ENCODE results near the gene TMPRSS11A. TPM values are rescaled to one million over a fixed set of nuclear protein-coding genes. Genes with fewer than 3 reads are reported as not detected.

Gene TMPRSS11A
- total and polyA plus RNA-seq, 2 of the 13 experiments (the other 11 are each of a cell fraction or from before 2014, with no cell fraction given) = not detected

DNA sequence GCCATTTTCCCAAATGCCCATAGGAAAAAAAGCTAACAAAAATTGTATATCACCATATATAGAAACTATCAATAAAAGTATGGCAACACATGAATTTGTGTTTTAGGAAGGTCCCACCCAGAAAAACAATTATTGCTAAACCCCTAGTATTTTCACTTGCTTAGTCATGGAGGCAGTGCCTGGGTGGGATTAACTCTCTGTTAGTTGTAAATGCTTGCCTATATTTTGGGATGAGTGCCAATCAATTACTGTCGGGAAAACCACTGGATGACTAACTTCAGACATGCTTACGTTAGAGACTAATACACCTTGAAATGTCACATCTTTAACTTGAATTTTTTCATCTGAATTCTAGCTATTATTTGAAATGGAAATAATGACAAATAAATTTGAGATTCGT, 33.9 kb downstream of the TMPRSS11A start:
- no TSS peak for BruUV-seq (replicated peaks)

DNA sequence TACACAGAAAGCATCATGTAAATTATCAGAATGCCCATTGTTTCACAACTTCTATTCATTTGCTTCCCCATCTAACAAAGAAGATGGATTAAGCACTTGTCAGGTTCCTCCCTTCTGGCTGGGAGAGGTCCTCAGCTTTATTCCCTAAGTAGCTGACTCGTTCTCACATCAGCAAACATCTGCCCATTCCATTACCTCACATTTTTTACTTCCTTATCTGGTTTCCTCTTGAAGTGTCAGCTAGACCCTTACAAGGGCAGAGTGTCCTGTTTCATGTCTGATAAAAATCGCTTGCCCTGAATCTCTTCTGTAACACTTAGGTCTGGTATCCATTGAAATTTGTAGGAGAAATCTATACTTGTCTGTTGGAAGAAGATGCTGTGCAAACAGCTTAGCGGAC, 34.7 kb downstream of the TMPRSS11A start:
- H3K4me1 ChIP-seq (ENCODE audit: insufficient read depth, low read length) = no peaks in the 10 kb centered on the region
- H3K4me3 ChIP-seq (replicated peaks in 1 of 3; ENCODE audit: insufficient read depth in 1 of 3, low read depth in 2 of 3, low read length in 3 of 3) = no peak overlapping the region
- ChIA-PET CTCF (ENCODE audit: low intra/inter-chr PET ratio, low total read pairs) (no interaction called here), POLR2A (no interaction called here)
- DNase-seq (ENCODE audit: low spot score) (no peak), FAIRE-seq (no peak), ATAC-seq (no peak)
- H4K20me1 ChIP-seq (ENCODE audit: insufficient read depth, low read length) = no peaks in the 10 kb centered on the region
- H2AFZ ChIP-seq (ENCODE audit: low read length) = no peak overlapping the region
- BruUV-seq (replicated peaks) = no TSS peak
- WGBS (ENCODE audit: low lambda C conversion rate) = 10% methylated on average over 3 of the region's 3 CpGs
- no peak overlapping the region for H3K27ac ChIP-seq (ENCODE audit: extremely low read length, insufficient read depth, low read length)
- in situ Hi-C loops (cut with HindIII; ENCODE audit: extremely low pct_ligation_motif_present, low pct_unique_long_range_greater_than_20kb) = no loop called here
- H3K36me3 ChIP-seq (replicated peaks in 1 of 2; ENCODE audit: control insufficient read depth in 1 of 2, insufficient read depth in 2 of 2, low read length in 2 of 2) = no peaks in the 10 kb centered on the region
- H3K9ac ChIP-seq (ENCODE audit: insufficient read depth, low read depth, low read length) = no peak overlapping the region
- H3K79me2 ChIP-seq (ENCODE audit: insufficient read depth, low read length) = no peaks in the 10 kb centered on the region
- no peaks in the 10 kb centered on the region; a peak in 1 of 5 replicates for H3K27me3 ChIP-seq (ENCODE audit: control insufficient read depth in 1 of 2, insufficient read depth in 2 of 2, low read length in 2 of 2)
- no peak overlapping the region for H3K4me2 ChIP-seq (ENCODE audit: low read depth, low read length)
- H3K9me3 ChIP-seq (ENCODE audit: low read length) = no peaks in the 10 kb centered on the region
- intact Hi-C loops (cut with micrococcal nuclease; ENCODE audit: unreplicated experiment) = no loop called here
- TF ChIP-seq ZNF207 (IDR thresholded peaks at IDR 0.05; ENCODE audit: borderline replicate concordance) (no peak), RELA (CRISPR knock-in tag; IDR thresholded peaks at IDR 0.05) (no peak), ZFP1 (CRISPR knock-in tag; IDR thresholded peaks at IDR 0.05) (no peak), KDM3A (CRISPR knock-in tag; IDR thresholded peaks at IDR 0.05; ENCODE audit: low read depth) (no peak), ZNF136 (CRISPR knock-in tag; IDR thresholded peaks at IDR 0.05; ENCODE audit: low read depth) (no peak), PPARG (CRISPR knock-in tag; conservative IDR thresholded peaks at IDR 0.05) (no peak), SMC3 (IDR thresholded peaks at IDR 0.05; ENCODE audit: low read length) (no peak), ZNF772 (CRISPR knock-in tag; IDR thresholded peaks at IDR 0.05) (no peak), HMG20A (CRISPR knock-in tag; IDR thresholded peaks at IDR 0.05; ENCODE audit: borderline replicate concordance) (no peak), TAF15 (IDR thresholded peaks at IDR 0.05; ENCODE audit: low read depth, low read length, poor library complexity, severe bottlenecking) (no peak), NR2F6 (IDR thresholded peaks at IDR 0.05) (no peak), NR2F6 (CRISPR knock-in tag; IDR thresholded peaks at IDR 0.05) (no peak), ZNF230 (CRISPR knock-in tag; IDR thresholded peaks at IDR 0.05) (no peak)
- TF ChIP-seq, protein P1, sequence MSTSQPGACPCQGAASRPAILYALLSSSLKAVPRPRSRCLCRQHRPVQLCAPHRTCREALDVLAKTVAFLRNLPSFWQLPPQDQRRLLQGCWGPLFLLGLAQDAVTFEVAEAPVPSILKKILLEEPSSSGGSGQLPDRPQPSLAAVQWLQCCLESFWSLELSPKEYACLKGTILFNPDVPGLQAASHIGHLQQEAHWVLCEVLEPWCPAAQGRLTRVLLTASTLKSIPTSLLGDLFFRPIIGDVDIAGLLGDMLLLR (CRISPR knock-in tag; IDR thresholded peaks at IDR 0.05) = no peak
- TF ChIP-seq, protein P2, sequence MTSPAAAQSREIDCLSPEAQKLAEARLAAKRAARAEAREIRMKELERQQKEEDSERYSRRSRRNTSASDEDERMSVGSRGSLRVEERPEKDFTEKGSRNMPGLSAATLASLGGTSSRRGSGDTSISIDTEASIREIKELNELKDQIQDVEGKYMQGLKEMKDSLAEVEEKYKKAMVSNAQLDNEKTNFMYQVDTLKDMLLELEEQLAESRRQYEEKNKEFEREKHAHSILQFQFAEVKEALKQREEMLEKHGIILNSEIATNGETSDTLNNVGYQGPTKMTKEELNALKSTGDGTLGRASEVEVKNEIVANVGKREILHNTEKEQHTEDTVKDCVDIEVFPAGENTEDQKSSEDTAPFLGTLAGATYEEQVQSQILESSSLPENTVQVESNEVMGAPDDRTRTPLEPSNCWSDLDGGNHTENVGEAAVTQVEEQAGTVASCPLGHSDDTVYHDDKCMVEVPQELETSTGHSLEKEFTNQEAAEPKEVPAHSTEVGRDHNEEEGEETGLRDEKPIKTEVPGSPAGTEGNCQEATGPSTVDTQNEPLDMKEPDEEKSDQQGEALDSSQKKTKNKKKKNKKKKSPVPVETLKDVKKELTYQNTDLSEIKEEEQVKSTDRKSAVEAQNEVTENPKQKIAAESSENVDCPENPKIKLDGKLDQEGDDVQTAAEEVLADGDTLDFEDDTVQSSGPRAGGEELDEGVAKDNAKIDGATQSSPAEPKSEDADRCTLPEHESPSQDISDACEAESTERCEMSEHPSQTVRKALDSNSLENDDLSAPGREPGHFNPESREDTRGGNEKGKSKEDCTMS (CRISPR knock-in tag; conservative IDR thresholded peaks at IDR 0.05) = no peak
- TF ChIP-seq, protein P3, sequence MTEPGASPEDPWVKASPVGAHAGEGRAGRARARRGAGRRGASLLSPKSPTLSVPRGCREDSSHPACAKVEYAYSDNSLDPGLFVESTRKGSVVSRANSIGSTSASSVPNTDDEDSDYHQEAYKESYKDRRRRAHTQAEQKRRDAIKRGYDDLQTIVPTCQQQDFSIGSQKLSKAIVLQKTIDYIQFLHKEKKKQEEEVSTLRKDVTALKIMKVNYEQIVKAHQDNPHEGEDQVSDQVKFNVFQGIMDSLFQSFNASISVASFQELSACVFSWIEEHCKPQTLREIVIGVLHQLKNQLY (CRISPR knock-in tag; IDR thresholded peaks at IDR 0.05) = no peak
- TF ChIP-seq, protein P4, sequence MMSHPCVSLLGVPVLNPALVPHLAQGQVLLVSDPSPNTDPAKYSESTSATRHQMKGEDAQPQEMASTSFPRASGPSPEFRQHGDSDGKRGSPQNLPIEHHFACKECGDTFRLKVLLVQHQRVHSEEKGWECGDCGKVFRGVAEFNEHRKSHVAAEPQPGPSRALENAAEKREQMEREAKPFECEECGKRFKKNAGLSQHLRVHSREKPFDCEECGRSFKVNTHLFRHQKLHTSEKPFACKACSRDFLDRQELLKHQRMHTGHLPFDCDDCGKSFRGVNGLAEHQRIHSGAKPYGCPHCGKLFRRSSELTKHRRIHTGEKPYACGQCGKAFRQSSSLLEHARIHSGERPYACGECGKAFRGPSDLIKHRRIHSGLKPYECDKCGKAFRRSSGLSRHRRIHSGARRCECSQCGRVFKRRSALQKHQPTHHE (CRISPR knock-in tag; IDR thresholded peaks at IDR 0.05; ENCODE audit: borderline replicate concordance) = no peak

More for the DNA sequence above, 33.9 kb downstream of the TMPRSS11A start:
- Histone ChIP-seq H3K4me3 (replicated peaks in 1 of 3; ENCODE audit: insufficient read depth in 1 of 3, low read depth in 2 of 3, low read length in 3 of 3) (no peak overlapping the region), H3K4me2 (ENCODE audit: low read depth, low read length) (no peak overlapping the region), H3K4me1 (ENCODE audit: insufficient read depth, low read length) (no peaks in the 10 kb centered on the region), H3K36me3 (replicated peaks in 1 of 2; ENCODE audit: control insufficient read depth in 1 of 2, insufficient read depth in 2 of 2, low read length in 2 of 2) (no peaks in the 10 kb centered on the region), H4K20me1 (ENCODE audit: insufficient read depth, low read length) (no peaks in the 10 kb centered on the region), H2AFZ (ENCODE audit: low read length) (no peak overlapping the region), H3K27ac (ENCODE audit: extremely low read length, insufficient read depth, low read length) (no peak overlapping the region), H3K9ac (ENCODE audit: insufficient read depth, low read depth, low read length) (no peak overlapping the region), H3K79me2 (ENCODE audit: insufficient read depth, low read length) (no peaks in the 10 kb centered on the region), H3K9me3 (ENCODE audit: low read length) (no peaks in the 10 kb centered on the region), H3K27me3 (ENCODE audit: control insufficient read depth in 1 of 2, insufficient read depth in 2 of 2, low read length in 2 of 2) (no peaks in the 10 kb centered on the region; a peak in 1 of 5 replicates)
- ATAC-seq = no peak
- ChIA-PET POLR2A (no interaction called here), CTCF (ENCODE audit: low intra/inter-chr PET ratio, low total read pairs) (no interaction called here)
- no peak for DNase-seq (ENCODE audit: low spot score)
- WGBS (ENCODE audit: low lambda C conversion rate) = 3% methylated on average over 3 of the region's 3 CpGs
- in situ Hi-C loops (cut with HindIII; ENCODE audit: extremely low pct_ligation_motif_present, low pct_unique_long_range_greater_than_20kb) (no loop called here), intact Hi-C loops (cut with micrococcal nuclease; ENCODE audit: unreplicated experiment) (no loop called here)
- no peak for TF ChIP-seq ZNF724P (CRISPR knock-in tag; IDR thresholded peaks at IDR 0.05; ENCODE audit: borderline replicate concordance)
- no peak for FAIRE-seq

Data from HepG2 (cell line).